Fibroblast of skin of right biceps (primary cell): ENCODE results near the gene METTL2B.
"Not testable (repeated sequence)": the region's sequence is repeated elsewhere in the genome, so short reads cannot be mapped to it uniquely, and the experiment has no call there.

ENCODE experiments used
- DNase-seq: peaks from one replicate; pipeline ENCODE4 v3.0.0-alpha.2; 2013

Gene METTL2B

DNA sequence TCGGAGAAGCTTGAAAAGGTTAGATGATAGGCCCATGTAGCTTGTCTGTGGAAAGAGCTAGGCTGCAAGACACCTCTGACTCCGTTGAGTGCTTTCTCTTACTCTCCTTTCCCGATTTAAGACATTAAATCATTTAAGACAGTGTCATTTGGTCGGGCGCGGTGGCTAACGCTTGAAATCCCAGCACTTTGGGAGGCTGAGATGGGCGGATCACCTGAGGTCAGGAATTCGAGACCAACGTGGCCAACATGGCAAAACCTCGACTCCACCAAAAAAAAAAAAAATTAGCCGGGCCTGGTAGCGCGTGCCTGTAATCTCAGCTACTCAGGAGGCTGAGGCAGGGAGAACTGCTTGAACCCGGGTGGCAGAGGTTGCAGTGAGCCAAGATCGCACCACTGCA, 52.6 kb downstream of the METTL2B start:
- not testable (repeated sequence) for DNase-seq

DNA sequence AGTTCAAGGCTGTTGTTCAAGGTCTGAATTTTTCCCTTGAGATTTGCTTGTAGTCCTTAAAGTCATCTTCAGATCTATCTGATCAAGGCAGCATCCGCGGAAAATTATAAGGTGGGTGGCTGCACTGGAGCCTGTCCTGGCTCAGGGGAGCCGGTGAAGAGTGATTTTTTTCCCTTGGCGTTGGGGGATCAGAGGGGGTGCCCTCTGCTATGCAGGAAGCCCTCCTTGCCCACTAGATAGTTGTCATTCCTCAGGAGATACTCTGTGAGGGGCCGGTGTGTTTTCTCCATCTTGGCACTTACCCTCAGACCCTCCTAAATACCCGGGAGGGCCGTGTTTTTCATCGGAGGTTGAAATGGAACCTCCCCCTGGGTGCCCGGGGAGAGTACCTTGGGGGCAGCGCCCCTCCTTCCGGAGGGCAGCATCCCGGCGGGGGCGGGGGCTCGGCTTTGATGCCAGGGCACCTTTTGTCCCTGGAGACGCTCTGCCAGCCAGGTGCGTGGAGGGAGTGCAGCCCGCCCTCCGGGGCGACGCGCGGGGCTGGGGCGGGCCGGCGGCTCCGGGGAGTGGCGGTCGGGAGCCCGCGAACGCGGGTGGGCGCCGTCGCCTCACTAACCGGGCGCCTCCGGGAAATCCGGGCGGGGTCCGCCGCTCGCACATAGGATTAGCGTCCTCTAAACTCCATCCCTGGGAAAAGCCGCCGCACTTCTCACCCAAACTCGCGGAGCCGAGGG, 53.7 kb downstream of the METTL2B start:
- DNase-seq: not testable (repeated sequence)

- no peak for DNase-seq
These were observed 54.2 kb downstream of the METTL2B start for GRCh38 chr7:128530855-128531104.

- peak; percentile 74 for DNase-seq
These were observed 54.8 kb downstream of the METTL2B start for GRCh38 chr7:128531105-128531954.

DNA sequence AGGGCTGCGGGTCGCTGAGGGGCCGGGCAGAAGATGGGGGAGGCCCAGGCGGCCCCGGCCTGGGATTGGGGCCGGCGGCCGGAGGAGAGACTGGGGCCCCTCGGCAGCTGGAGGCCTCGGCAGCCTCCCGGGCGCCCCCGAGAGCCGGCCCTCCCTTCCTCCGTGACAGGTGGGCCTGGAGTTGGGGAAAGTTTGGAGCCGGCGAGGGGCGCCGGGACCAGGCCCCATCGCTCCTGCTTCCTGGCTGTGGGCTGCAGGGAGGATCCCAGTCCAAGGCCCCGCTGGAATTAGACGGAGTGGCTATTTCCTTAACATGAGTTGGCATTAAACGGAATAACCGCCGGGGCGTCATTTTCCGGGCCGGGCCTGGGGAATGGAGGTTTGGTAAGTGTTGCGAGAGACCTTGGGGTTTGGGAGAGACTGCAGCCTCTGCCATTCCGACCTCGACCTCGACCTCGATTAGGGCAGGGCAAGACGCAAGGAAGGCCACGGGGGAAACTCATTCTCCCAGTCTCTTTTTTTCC, 55.5 kb downstream of the METTL2B start:
- peak; percentile 28 for DNase-seq

DNA sequence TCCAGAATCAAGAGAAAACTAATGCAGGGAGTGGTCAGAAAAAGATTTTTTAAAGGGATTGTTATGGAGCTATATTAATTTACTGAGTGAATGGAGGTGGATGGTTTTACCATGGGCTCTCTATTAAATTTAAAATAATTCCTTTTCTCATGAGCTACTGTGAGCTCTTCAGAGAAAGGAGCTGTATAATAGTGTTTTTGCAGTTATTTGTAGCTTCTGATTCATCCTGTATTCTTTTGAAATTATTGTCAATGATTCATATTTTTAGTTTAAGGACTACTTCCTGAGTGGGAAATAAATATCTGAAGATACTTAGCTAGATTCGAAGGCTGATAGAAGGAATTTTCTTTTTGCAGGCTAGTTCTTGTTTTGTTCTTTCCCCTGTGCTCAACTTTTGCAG, 56.4 kb downstream of the METTL2B start:
- not testable (repeated sequence) for DNase-seq

DNA sequence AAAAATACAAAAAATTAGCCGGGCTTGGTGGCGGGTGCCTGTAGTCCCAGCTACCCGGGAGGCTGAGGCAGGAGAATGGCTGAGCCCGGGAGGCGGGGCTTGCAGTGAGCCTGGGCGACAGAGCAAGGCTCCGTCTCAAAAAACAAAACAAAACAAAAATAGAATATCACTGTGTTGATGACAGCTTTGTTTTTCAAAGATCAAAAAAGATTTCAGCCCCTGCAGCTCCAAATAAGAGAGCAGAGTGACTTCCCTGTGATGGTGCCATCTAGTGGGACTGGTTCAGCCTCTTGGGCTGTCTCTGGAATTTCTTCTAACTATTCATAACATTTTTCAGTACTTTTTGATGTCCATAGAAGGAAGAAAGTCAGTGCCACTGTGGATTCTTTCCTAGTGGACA, 60.9 kb downstream of the METTL2B start:
- peak; percentile 19 for DNase-seq

DNA sequence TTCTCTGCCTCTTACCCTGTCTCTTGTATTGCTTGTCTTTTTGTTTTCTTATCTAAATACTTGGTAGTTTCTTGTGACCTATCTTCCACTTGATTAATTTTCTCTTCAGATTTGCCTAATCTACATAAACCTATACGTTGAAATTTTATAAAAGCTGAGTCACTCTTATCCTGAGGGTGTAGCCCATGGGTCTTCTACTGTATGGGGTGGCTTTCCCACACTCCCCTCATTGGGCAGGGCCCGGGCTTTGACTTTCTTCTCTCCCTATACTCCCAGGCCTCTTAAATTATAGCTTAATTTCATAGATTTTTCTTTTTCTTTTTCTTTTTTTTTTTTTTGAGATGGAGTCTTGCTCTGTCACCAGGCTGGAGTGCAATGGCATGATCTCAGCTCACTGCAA, 66.0 kb downstream of the METTL2B start:
- DNase-seq: not testable (repeated sequence)

GRCh38 chr7:128543300-128543699, 66.8 kb downstream of the METTL2B start:
- DNase-seq: not testable (repeated sequence)

GRCh38 chr7:128546319-128546851, 69.8 kb downstream of the METTL2B start:
- DNase-seq: not testable (repeated sequence)

DNA sequence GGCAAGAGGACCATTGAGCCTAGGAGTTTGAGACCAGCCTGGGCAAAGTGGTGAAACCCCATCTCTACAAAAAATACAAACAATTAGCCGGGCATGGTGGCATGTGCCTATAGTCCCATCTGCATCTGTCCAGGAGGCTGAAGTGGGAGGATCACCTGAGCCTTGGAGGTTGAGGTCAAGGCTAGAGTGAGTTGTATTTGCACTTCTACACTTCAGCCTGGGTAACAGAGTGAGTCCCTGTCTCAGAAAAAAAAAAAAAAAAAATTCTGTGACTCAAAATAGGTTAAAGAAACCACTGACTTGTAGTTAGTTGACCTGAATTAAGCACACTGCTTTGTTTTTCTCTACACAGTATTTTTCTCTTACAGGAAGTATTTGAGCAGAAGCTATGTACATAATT, 74.4 kb downstream of the METTL2B start:
- no peak for DNase-seq

DNA sequence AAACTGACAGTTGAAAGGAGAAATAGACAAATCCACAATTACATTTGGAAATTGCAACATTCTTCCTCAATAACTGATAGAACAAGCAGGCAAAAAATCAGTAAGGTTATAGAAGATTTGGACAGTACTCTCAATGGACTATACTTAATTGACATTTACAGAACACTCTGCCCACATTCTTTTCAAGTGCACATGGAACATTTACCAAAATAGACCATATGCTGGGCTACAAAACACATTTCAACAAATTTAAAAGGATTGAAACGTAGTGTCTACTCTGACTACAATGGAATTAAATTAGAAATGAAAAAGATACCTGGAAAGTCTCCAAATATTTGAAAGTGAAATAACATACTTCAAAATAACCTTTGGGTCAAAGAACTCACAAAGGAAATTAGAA, 77.8 kb downstream of the METTL2B start:
- DNase-seq: not testable (repeated sequence)
